ENCODE results near the gene SLC4A4.

- no peak for TF ChIP-seq POU5F1 (IDR thresholded peaks at IDR 0.05; ENCODE audit: low read depth, low read length)
- TF ChIP-seq MAFK (IDR thresholded peaks at IDR 0.05; ENCODE audit: low read depth, low read length): no peak
- no peak for TF ChIP-seq JUND (IDR thresholded peaks at IDR 0.05; ENCODE audit: low read length)
- TF ChIP-seq EP300 (IDR thresholded peaks at IDR 0.05; ENCODE audit: borderline replicate concordance in 1 of 2, low read depth in 2 of 2, low read length in 2 of 2): no peak
- no peak for TF ChIP-seq TEAD4 (IDR thresholded peaks at IDR 0.05; ENCODE audit: low read depth, low read length)
- no peak for TF ChIP-seq CTCF (IDR thresholded peaks at IDR 0.05; ENCODE audit: control extremely low read depth in 1 of 3, insufficient read depth in 1 of 3, low read depth in 1 of 3, low read length in 3 of 3)
- no peak for TF ChIP-seq CHD1 (IDR thresholded peaks at IDR 0.05; ENCODE audit: low read depth, low read length)
Observed at GRCh38 chr4:71518283-71518989, 179.6 kb downstream of the SLC4A4 start.

Data from H1 (cell line).